ENCODE results near the gene CDK3.

CDK3 gene

GRCh38 chr17:76022285-76022684, 21.6 kb downstream of the CDK3 start:
- no peak for TF ChIP-seq CEBPB (IDR thresholded peaks at IDR 0.05)
- TF ChIP-seq TAF1 (IDR thresholded peaks at IDR 0.05; ENCODE audit: low read depth) = no peak
- TF ChIP-seq FOXM1 (IDR thresholded peaks at IDR 0.05; ENCODE audit: borderline replicate concordance, low read depth) = no peak
- no peak for TF ChIP-seq RAD21 (IDR thresholded peaks at IDR 0.05; ENCODE audit: low read depth)
- TF ChIP-seq TEAD4 (IDR thresholded peaks at IDR 0.05) = no peak
- no peak for TF ChIP-seq ZBTB7A (IDR thresholded peaks at IDR 0.05; ENCODE audit: low read depth)
- TF ChIP-seq, protein P1, sequence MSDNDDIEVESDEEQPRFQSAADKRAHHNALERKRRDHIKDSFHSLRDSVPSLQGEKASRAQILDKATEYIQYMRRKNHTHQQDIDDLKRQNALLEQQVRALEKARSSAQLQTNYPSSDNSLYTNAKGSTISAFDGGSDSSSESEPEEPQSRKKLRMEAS (IDR thresholded peaks at IDR 0.05) = no peak
- TF ChIP-seq YY1 (IDR thresholded peaks at IDR 0.05; ENCODE audit: low read depth) = no peak
- TF ChIP-seq, protein P2, sequence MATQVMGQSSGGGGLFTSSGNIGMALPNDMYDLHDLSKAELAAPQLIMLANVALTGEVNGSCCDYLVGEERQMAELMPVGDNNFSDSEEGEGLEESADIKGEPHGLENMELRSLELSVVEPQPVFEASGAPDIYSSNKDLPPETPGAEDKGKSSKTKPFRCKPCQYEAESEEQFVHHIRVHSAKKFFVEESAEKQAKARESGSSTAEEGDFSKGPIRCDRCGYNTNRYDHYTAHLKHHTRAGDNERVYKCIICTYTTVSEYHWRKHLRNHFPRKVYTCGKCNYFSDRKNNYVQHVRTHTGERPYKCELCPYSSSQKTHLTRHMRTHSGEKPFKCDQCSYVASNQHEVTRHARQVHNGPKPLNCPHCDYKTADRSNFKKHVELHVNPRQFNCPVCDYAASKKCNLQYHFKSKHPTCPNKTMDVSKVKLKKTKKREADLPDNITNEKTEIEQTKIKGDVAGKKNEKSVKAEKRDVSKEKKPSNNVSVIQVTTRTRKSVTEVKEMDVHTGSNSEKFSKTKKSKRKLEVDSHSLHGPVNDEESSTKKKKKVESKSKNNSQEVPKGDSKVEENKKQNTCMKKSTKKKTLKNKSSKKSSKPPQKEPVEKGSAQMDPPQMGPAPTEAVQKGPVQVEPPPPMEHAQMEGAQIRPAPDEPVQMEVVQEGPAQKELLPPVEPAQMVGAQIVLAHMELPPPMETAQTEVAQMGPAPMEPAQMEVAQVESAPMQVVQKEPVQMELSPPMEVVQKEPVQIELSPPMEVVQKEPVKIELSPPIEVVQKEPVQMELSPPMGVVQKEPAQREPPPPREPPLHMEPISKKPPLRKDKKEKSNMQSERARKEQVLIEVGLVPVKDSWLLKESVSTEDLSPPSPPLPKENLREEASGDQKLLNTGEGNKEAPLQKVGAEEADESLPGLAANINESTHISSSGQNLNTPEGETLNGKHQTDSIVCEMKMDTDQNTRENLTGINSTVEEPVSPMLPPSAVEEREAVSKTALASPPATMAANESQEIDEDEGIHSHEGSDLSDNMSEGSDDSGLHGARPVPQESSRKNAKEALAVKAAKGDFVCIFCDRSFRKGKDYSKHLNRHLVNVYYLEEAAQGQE (IDR thresholded peaks at IDR 0.05; ENCODE audit: low read depth) = no peak
- no peak for TF ChIP-seq CREB1 (IDR thresholded peaks at IDR 0.05; ENCODE audit: low read depth)
- no peak for TF ChIP-seq EP300 (IDR thresholded peaks at IDR 0.05; ENCODE audit: borderline replicate concordance)

GRCh38 chr17:76022973-76023899, 22.6 kb downstream of the CDK3 start:
- TF ChIP-seq YY1 (IDR thresholded peaks at IDR 0.05; ENCODE audit: low read depth) (no peak), ZBTB7A (IDR thresholded peaks at IDR 0.05; ENCODE audit: low read depth) (no peak), FOXM1 (IDR thresholded peaks at IDR 0.05; ENCODE audit: borderline replicate concordance, low read depth) (no peak), CEBPB (IDR thresholded peaks at IDR 0.05) (no peak), EGR1 (IDR thresholded peaks at IDR 0.05) (no peak), TAF1 (IDR thresholded peaks at IDR 0.05; ENCODE audit: low read depth) (no peak)
- TF ChIP-seq, protein P3, sequence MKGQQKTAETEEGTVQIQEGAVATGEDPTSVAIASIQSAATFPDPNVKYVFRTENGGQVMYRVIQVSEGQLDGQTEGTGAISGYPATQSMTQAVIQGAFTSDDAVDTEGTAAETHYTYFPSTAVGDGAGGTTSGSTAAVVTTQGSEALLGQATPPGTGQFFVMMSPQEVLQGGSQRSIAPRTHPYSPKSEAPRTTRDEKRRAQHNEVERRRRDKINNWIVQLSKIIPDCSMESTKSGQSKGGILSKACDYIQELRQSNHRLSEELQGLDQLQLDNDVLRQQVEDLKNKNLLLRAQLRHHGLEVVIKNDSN (IDR thresholded peaks at IDR 0.05) = no peak
- TF ChIP-seq, protein P1 (IDR thresholded peaks at IDR 0.05) = no peak

GRCh38 chr17:76023900-76024237, 23.2 kb downstream of the CDK3 start:
- TF ChIP-seq CREB1 (IDR thresholded peaks at IDR 0.05; ENCODE audit: low read depth) (no peak), TEAD4 (IDR thresholded peaks at IDR 0.05) (no peak), TAF1 (IDR thresholded peaks at IDR 0.05; ENCODE audit: low read depth) (no peak), EP300 (IDR thresholded peaks at IDR 0.05; ENCODE audit: borderline replicate concordance) (no peak), TCF12 (IDR thresholded peaks at IDR 0.05; ENCODE audit: low read depth) (no peak), FOXM1 (IDR thresholded peaks at IDR 0.05; ENCODE audit: borderline replicate concordance, low read depth) (no peak), NFIC (IDR thresholded peaks at IDR 0.05) (no peak), ZBTB7A (IDR thresholded peaks at IDR 0.05; ENCODE audit: low read depth) (no peak), CEBPB (IDR thresholded peaks at IDR 0.05) (no peak), EGR1 (IDR thresholded peaks at IDR 0.05) (no peak), RAD21 (IDR thresholded peaks at IDR 0.05; ENCODE audit: low read depth) (no peak), YY1 (IDR thresholded peaks at IDR 0.05; ENCODE audit: low read depth) (no peak)
- TF ChIP-seq, protein P1 (IDR thresholded peaks at IDR 0.05) = no peak
- TF ChIP-seq, protein P2 (IDR thresholded peaks at IDR 0.05; ENCODE audit: low read depth) = no peak
- TF ChIP-seq, protein P3 (IDR thresholded peaks at IDR 0.05) = no peak

GRCh38 chr17:76024353-76024752, 23.7 kb downstream of the CDK3 start:
- TF ChIP-seq TCF12 (IDR thresholded peaks at IDR 0.05; ENCODE audit: low read depth) (no peak), NFIC (IDR thresholded peaks at IDR 0.05) (no peak), CEBPB (IDR thresholded peaks at IDR 0.05) (no peak), TAF1 (IDR thresholded peaks at IDR 0.05; ENCODE audit: low read depth) (no peak), TEAD4 (IDR thresholded peaks at IDR 0.05) (no peak), RAD21 (IDR thresholded peaks at IDR 0.05; ENCODE audit: low read depth) (no peak), FOXM1 (IDR thresholded peaks at IDR 0.05; ENCODE audit: borderline replicate concordance, low read depth) (no peak), EGR1 (IDR thresholded peaks at IDR 0.05) (no peak), ZBTB7A (IDR thresholded peaks at IDR 0.05; ENCODE audit: low read depth) (no peak), CREB1 (IDR thresholded peaks at IDR 0.05; ENCODE audit: low read depth) (no peak), EP300 (IDR thresholded peaks at IDR 0.05; ENCODE audit: borderline replicate concordance) (no peak), YY1 (IDR thresholded peaks at IDR 0.05; ENCODE audit: low read depth) (no peak)
- TF ChIP-seq, protein P3 (IDR thresholded peaks at IDR 0.05) = no peak
- TF ChIP-seq, protein P1 (IDR thresholded peaks at IDR 0.05) = no peak
- TF ChIP-seq, protein P2 (IDR thresholded peaks at IDR 0.05; ENCODE audit: low read depth) = no peak

Measured in Ishikawa (cell line).